Measurements from ENCODE around the gene KLKB1.

Gene KLKB1

DNA sequence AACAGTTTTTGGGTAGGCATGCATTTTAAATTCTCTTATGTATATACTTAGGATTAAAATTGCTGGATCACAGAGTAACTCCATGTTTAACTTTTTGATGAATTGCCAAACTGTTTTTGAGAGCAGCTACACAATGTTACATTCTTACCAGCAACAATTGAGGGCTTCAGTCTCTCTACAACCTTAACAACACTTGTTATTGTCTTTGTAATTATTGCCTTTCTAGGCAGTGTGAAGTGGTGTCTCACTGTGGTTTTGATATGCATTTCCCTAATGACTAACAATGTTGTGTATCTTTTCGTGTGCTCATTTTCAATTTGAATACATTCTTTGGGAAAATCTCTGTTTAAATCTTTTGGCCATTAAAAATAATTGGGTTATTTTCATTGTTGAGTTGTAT is 21.3 kb downstream of the KLKB1 start:
- ChIA-PET CTCF (no interaction called here), POLR2A (ENCODE audit: low non-redundant PET) (no interaction called here)
- TF ChIP-seq, protein P1, sequence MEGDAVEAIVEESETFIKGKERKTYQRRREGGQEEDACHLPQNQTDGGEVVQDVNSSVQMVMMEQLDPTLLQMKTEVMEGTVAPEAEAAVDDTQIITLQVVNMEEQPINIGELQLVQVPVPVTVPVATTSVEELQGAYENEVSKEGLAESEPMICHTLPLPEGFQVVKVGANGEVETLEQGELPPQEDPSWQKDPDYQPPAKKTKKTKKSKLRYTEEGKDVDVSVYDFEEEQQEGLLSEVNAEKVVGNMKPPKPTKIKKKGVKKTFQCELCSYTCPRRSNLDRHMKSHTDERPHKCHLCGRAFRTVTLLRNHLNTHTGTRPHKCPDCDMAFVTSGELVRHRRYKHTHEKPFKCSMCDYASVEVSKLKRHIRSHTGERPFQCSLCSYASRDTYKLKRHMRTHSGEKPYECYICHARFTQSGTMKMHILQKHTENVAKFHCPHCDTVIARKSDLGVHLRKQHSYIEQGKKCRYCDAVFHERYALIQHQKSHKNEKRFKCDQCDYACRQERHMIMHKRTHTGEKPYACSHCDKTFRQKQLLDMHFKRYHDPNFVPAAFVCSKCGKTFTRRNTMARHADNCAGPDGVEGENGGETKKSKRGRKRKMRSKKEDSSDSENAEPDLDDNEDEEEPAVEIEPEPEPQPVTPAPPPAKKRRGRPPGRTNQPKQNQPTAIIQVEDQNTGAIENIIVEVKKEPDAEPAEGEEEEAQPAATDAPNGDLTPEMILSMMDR (conservative IDR thresholded peaks at IDR 0.05; ENCODE audit: low read depth): no peak
- no peak for DNase-seq (ENCODE audit: low spot score)
- no peak overlapping the region for H3K27ac ChIP-seq

DNA sequence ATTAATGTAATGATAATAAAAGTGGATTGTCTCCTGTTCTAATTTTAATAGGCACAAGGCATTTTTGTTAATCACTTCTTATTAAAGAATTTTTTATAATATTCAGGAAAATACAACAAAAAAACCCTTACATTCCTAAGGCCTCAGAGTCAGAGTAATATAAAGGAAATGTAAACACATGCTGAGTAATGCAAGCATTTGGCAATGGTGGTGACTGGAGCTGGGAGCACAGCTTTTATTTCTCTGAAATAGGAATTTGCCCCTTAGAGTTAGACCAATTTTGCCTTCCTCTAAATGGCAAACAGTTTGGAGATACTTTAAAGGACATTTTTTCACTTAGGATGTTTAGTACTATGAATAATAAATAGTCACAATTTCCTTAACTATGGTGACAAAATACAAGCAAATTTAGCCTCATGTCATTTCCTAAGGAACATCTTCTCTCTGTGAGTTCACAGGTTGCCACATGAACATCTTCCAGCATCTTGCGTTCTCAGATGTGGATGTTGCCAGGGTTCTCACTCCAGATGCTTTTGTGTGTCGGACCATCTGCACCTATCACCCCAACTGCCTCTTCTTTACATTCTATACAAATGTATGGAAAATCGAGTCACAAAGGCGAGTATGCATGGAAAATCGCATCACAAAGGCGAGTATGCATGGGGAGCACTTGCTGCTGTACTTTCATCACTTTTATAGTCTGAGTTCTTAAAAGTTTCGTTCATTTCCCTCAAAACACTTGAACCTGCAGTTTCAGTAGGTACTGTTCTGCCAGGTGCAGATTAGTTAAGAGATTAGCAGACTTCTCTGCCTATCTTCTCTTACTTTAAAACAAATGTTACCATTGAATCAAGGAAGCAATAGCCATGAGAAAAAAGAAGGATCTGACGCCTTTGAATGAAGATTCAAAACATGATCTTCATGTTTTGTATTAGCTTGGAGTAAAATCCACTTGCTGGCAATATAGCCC is 22.8 kb downstream of the KLKB1 start:
- ChIA-PET CTCF (no interaction called here), POLR2A (ENCODE audit: low non-redundant PET) (no interaction called here)
- TF ChIP-seq, protein P1 (conservative IDR thresholded peaks at IDR 0.05; ENCODE audit: low read depth): no peak
- H3K27ac ChIP-seq: no peak overlapping the region
- DNase-seq (ENCODE audit: low spot score): peak; percentile 29

DNA sequence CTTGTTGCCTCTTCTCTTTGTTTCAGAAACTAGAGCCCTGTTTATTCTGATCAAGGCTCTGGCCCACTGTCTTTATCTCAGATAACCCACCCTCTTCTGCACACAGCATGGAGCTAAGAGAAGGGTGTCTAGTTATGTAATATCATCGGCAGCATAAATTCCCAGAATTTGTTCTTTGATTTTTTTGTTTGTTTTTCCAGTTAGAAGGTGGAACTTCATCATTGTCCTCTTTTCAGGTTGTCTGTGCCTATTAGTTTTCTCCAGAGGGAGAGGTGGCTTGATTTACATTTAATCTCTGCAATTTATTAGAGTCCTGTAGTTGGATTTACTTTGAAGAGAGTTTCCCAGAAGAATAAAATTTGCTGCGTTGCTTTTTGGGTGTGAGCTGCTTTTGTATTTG is 23.5 kb downstream of the KLKB1 start:
- no peak overlapping the region for H3K27ac ChIP-seq
- ChIA-PET POLR2A (ENCODE audit: low non-redundant PET) (interaction anchor here (0.7 kb wide), 1 partner anchor 249 kb away, joined by 9 read pairs; no protein-coding TSS in a partner anchor), CTCF (no interaction called here)
- DNase-seq (ENCODE audit: low spot score): no peak
- TF ChIP-seq, protein P1 (conservative IDR thresholded peaks at IDR 0.05; ENCODE audit: low read depth): no peak

DNA sequence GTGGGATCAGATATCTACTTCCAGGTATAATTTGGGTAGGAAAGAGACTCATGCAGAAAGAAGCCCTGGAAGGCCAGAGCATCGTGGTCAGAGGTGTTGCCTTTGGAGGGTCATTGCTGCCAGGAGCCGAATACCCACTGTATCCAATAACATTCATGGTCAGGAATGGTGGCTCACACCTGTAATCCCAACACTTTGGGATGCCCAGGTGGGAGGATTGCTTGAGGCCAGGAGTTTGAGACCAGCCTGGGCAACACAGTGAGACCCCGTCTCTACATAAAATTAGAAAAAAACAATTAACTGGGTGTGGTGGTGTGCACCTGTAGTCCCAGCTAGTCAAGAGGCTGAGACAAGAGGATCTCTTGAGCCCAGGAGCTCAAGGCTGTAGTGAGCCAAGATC is 27.8 kb downstream of the KLKB1 start:
- ChIA-PET POLR2A (ENCODE audit: low non-redundant PET) (no interaction called here), CTCF (no interaction called here)
- no peak overlapping the region for H3K27ac ChIP-seq
- no peak for DNase-seq (ENCODE audit: low spot score)
- TF ChIP-seq, protein P1 (conservative IDR thresholded peaks at IDR 0.05; ENCODE audit: low read depth): no peak

DNA sequence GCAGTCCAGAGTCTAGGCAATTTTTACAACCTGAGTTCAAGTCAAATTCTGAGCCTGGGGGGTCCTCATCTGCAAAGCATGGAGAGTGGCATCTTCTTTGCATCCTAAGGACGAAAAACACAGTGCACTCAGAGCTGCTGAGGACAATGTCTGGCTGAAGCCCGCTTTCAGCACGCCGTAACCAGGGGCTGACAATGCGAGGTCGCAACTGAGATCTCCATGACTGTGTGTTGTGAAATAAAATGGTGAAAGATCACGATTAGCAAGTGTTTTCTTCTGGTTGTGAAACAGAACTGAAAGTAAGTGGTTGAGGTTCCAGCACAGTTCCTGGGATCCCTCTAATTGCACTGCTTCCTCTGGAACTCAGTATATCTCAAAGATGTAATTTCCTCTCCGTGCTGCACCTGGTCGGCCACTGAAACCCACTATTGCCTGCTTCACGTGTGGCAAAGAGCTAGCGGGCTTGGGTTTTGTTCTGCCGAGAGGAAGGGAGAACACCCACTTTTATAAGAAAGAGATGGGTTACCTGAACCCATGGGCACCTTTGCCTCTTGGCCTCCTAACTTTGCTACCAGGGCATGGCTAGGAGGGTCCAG is 31.0 kb downstream of the KLKB1 start:
- H3K27ac ChIP-seq: no peak overlapping the region
- CTCF ChIA-PET: no interaction called here
- TF ChIP-seq, protein P1 (conservative IDR thresholded peaks at IDR 0.05; ENCODE audit: low read depth): no peak
- no peak for DNase-seq (ENCODE audit: low spot score)
- POLR2A ChIA-PET (ENCODE audit: low non-redundant PET): no interaction called here

DNA sequence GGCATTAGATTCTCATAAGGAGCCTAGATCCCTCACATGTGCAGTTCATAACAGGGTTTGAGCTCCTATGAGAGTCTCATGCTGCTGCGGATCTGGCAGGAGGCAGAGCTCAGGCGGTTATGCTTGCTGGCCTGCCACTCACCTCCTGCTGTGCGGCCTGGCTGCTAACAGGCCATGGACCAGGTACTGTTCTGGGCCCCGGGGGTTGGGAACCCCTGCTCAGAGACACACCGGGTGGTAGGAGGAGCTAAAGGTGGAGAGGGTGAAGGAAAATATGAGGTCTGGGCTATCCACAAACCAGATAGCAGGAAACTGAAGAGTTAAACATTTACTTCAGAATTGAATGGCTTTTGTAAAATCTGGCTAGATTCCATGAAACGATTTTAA is 32.8 kb downstream of the KLKB1 start:
- ChIA-PET CTCF (no interaction called here), POLR2A (ENCODE audit: low non-redundant PET) (no interaction called here)
- no peak overlapping the region for H3K27ac ChIP-seq
- TF ChIP-seq, protein P1 (conservative IDR thresholded peaks at IDR 0.05; ENCODE audit: low read depth): no peak
- no peak for DNase-seq (ENCODE audit: low spot score)

All from RWPE1 (cell line).